ENCODE results near the gene DAPP1.

GRCh38 chr4:99852199-99852749 is 35.6 kb downstream of the DAPP1 start:
- TF ChIP-seq JUN (IDR thresholded peaks at IDR 0.05) (no peak), CTCF (IDR thresholded peaks at IDR 0.05) (no peak), EP300 (IDR thresholded peaks at IDR 0.05) (no peak)

All from A549 (cell line).